ENCODE measurements around the gene OBSCN.

OBSCN gene

DNA sequence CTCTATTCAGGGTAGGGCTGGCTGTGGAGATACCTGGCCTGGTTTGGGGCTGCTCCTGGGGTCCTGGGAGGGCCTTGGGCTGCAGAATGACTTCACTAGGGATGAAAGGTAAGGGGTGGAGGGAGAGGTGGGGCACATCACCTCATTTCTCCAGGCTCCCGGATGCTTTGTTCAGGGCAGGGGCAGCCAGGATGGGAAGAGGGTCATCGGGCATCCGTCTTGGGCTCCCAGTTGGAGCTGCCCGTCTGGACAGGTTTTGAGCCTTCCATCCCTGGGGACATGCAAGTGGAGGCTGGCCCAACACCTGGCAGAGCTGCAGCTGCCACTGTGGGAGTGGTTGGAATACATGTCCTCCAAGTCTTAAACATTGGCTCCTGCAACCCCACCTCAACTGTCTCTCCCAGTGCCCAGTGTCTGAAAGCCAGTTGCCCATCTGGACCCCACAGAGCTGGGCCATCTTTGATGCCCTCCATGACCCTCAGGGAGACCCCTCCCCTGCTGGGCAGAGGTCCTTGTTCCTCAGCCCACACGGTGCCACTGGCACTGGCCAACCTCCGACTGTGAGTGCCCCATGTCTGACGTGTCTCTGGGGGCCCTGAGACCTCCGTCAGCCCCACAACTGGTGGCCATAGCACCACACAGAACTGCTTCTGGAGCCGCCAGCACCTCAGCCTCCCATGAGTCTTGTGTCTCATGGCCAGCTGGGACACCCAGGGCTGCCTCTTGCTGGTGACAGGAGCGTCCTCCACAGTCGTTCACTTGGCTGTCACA, 145.9 kb downstream of the OBSCN start:
- DNase-seq (ENCODE audit: low read depth in 3 of 3, low spot score in 1 of 3) = no peak

DNA sequence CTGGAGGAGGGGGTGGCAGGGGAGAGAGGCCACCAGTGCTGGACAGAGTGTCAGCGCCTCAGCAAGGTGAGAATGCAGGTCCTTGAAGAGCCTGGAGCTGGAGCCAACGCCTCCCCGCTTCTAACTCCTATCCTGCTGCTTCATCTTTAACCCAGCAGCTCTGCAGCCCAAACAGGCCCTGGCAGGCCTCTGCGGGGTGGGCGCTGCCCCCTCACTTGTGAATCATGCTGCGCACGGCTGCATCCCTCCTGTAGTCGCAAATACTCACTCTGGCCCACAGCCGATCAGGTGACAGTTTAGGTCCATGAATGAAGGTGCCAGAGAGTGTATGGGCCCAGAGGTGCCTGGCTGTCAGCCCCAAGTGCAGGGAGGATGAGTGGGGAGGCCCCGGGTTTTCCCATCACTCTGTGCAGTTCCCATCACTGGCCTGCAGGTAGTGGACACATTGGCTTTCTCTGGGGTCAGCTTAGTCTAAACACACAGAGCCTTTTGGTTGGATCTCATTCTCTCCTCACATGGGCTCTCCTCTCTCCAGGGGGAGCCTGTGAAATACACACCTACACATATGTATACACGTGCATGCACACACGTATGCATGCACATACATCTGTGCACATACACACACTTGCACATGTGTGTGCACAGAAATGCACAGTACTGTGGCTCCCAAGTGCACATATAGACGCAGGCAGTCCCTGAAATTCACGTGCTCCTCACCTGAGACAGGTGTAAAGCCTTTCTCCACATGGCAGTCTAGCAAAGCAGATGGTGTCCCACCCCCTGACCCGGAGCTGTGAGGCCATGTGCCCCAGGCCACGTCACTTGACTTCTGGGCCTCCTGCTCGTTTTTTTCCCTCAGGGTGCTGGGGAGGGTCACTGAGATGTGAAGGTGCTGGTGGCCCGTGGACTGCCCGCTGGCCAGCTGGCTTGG, 146.8 kb downstream of the OBSCN start:
- DNase-seq (ENCODE audit: low read depth in 3 of 3, low spot score in 1 of 3) = no peak

GRCh38 chr1:228356897-228357680, 149.2 kb downstream of the OBSCN start:
- no peak for DNase-seq (ENCODE audit: low read depth in 3 of 3, low spot score in 1 of 3)

GRCh38 chr1:228358039-228358763, 150.4 kb downstream of the OBSCN start:
- DNase-seq (ENCODE audit: low read depth in 3 of 3, low spot score in 1 of 3) = no peak

GRCh38 chr1:228358764-228359612, 151.1 kb downstream of the OBSCN start:
- DNase-seq (ENCODE audit: low read depth in 3 of 3, low spot score in 1 of 3) = no peak

GRCh38 chr1:228359613-228360532, 152.0 kb downstream of the OBSCN start:
- no peak for DNase-seq (ENCODE audit: low read depth in 3 of 3, low spot score in 1 of 3)

DNA sequence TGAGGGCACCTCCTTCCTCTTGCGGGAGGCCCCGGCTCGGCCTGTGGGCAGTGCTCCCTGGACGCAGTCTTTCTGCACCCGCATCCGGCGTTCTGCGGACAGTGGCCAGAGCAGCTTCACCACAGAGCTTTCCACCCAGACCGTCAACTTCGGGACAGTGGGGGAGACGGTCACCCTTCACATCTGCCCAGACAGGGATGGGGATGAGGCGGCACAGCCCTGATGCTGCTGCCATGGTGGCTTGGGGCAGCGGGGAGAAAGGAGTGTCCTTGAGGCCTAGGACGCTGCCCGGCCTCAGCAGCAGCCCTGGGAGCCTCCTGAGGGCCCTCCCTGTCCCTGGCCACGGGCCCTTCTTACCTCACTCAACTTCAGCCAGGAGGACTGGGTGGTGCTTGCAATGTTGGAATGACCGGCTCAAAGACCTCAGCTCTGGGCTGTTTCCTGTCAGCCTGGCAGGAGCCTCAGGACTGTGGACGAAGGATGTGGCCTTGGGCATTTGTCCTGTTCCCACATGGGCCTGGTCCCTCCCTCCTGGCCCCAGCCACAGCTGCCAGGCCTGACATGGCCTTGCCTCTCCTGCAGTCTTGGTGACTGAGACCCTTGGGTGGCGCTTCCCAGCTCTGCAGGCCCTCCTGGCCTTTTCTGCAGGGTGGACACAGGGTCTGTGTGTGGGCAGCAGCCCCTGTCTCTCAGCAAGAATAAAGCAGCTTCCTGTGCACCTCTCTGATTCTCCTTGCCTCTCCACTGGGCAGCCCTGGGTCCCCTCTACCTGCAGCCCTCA, 152.9 kb downstream of the OBSCN start:
- no peak for DNase-seq (ENCODE audit: low read depth in 3 of 3, low spot score in 1 of 3)

- no peak for DNase-seq (ENCODE audit: low read depth in 3 of 3, low spot score in 1 of 3)
These were observed 153.7 kb downstream of the OBSCN start for GRCh38 chr1:228361314-228362140.

- no peak for DNase-seq (ENCODE audit: low read depth in 3 of 3, low spot score in 1 of 3)
These were observed 154.5 kb downstream of the OBSCN start for GRCh38 chr1:228362141-228362883.

DNA sequence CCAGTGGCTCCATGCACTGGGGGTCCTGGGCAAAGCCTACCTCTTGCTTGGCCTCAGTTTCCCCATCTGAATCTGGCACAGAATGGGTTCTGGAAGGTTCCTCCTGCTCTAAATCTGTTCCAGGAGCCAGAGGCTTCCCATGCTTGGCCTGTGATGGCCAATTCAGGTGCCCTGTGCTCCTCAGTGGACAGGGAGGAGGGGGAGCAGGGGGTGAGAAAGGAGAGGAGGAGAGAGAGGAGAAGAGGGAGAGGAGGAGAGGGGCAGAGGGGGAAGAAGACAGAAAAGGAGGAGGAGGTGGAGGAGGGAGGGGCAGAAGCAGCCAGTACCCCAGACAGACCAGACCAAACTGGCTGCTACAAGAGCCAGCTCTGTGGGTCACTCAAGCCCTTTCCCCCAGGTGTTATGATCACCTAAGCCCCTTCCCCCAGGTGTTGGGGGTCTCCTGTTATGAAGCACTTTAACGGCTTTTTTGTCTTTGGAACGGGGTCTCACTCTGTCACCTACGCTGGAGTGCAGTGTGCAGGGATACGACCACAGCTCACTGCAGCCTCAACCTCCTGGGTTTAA, 155.1 kb downstream of the OBSCN start:
- no peak for DNase-seq (ENCODE audit: low read depth in 3 of 3, low spot score in 1 of 3)

DNA sequence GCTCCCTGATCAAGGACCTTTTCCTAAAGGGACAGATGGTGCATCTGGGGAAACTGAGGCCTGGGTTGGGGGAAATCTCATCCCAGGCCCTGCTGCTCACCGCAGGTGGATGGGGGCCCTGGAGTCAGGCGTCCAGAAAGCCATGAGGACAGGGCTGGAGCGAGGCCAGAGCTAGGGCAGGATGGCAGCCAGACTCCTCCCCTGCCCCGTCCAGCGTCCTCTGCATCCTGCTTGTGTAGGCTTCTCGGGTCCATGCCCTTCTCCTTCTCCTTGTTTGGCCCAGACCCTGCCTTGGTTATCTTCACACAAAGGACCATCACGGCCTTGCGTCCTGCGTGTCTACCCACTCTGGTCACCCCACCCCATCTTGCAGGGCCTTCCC, 155.8 kb downstream of the OBSCN start:
- no peak for DNase-seq (ENCODE audit: low read depth in 3 of 3, low spot score in 1 of 3)

GRCh38 chr1:228364068-228364705, 156.3 kb downstream of the OBSCN start:
- no peak for DNase-seq (ENCODE audit: low read depth in 3 of 3, low spot score in 1 of 3)

DNA sequence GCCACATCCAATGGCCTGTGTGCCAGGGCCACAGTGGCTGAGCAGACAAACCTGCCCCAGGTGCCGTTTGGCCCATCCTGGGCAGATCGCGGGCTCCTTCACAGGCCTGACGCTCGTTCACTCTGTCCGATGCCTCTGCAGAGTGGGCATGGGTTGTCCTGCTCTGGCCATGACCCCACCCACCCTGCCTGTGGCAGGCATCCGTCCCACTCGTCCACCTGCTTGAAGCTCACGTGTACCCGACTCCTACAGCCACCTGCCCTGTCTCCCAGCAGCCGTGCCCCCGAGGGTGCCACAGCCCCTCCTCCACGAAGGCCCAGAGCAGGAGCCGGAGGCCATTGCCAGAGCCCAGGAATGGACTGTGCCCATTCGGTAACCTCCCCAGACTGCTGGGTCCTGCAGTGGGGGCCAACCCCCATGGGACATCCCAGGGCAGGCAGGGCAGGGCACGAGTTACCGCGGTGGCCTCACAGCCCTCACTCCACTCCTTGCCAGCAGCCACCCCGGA, 156.9 kb downstream of the OBSCN start:
- DNase-seq (ENCODE audit: low read depth in 3 of 3, low spot score in 1 of 3) = no peak

DNA sequence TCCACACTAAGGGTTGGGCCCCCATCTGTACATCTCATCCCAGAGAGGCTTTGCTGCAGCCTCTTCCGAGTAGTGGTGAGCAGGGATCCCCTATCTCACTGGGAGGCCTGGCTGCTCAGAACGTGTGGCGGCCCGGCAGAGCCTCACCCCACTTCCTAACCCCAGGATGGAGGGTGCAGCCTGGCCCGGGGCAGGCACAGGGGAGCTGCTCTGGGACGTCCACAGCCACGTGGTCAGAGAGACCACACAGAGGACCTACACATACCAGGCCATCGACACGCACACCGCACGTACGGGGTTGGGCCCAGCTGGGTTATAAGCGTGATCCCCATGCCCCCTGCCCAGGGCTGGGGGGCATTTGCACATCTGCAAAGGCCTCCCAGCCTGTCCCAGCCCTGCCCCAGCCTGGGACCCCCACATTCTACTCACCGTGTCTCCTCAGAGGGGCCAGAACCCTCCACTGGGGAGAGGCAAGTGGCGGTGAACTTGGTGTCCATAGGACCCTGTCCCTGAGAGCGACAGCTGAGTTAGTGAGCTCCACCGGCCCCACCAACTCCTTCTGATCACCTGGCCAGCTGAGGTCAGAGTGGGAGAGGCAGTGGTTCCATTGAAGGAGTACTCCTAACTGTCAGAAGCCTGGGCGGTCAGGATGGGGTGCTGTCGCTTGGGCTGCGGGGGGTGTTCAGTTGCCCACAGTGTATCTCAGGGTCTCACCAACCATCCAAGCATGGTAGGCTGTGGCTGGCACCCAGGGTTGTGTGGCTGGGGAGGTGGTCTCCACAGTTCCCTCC, 157.6 kb downstream of the OBSCN start:
- DNase-seq (ENCODE audit: low read depth in 3 of 3, low spot score in 1 of 3) = no peak

Measured in stimulated activated CD4-positive, alpha-beta T cell treated with anti-CD3 and anti-CD28 coated beads, TNF-alpha, amount 100 ng/mL, for 1 hour (primary cell).